NCI-H2196 treated with DMSO at 0.1 percent for 48 hours (cell line): ENCODE measurements around the gene CDK6.

Source experiments
- DNase-seq: peaks from one replicate; lab custom pipeline; 2025; ENCODE audit not compliant: unreplicated experiment; lab: John Stamatoyannopoulos, UW

CDK6 gene

GRCh38 chr7:92827464-92828120 lies 8.8 kb downstream of the CDK6 start:
- DNase-seq = no peak

GRCh38 chr7:92826258-92826938 lies 10.0 kb downstream of the CDK6 start:
- DNase-seq = no peak

- DNase-seq = no peak
Observed at GRCh38 chr7:92824901-92825480, 11.4 kb downstream of the CDK6 start.

- DNase-seq = no peak
Observed at GRCh38 chr7:92824450-92824849, 11.9 kb downstream of the CDK6 start.

- DNase-seq = no peak
Observed at GRCh38 chr7:92823042-92823441, 13.3 kb downstream of the CDK6 start.

- no peak for DNase-seq
Observed at GRCh38 chr7:92820191-92820590, 16.2 kb downstream of the CDK6 start.

- DNase-seq = no peak
Observed at GRCh38 chr7:92817398-92817797, 19.0 kb downstream of the CDK6 start.

GRCh38 chr7:92815412-92815811 lies 21.0 kb downstream of the CDK6 start:
- DNase-seq = no peak

- DNase-seq = no peak
Observed at GRCh38 chr7:92813390-92814024, 22.9 kb downstream of the CDK6 start.

- no peak for DNase-seq
Observed at GRCh38 chr7:92811158-92811557, 25.2 kb downstream of the CDK6 start.

GRCh38 chr7:92809760-92810573 lies 26.4 kb downstream of the CDK6 start:
- peak; percentile 44 for DNase-seq

- DNase-seq = no peak
Observed at GRCh38 chr7:92809397-92809759, 27.0 kb downstream of the CDK6 start.

- no peak for DNase-seq
Observed at GRCh38 chr7:92808635-92809034, 27.7 kb downstream of the CDK6 start.

GRCh38 chr7:92808006-92808405 lies 28.4 kb downstream of the CDK6 start:
- DNase-seq = no peak

GRCh38 chr7:92806496-92806895 lies 29.9 kb downstream of the CDK6 start:
- DNase-seq = no peak

GRCh38 chr7:92802406-92802805 lies 34.0 kb downstream of the CDK6 start:
- DNase-seq = no peak

- no peak for DNase-seq
Observed at GRCh38 chr7:92799446-92800211, 36.7 kb downstream of the CDK6 start.

- DNase-seq = no peak
Observed at GRCh38 chr7:92798517-92799249, 37.7 kb downstream of the CDK6 start.

- DNase-seq = no peak
Observed at GRCh38 chr7:92797693-92798092, 38.7 kb downstream of the CDK6 start.

GRCh38 chr7:92797284-92797683 lies 39.1 kb downstream of the CDK6 start:
- DNase-seq = no peak
